HL-60 (cell line): ENCODE data around the gene SLC25A23.

ENCODE experiments used
- CTCF ChIP-seq: IDR thresholded peaks from one replicate; pipeline ENCODE4 v1.5.1; 2011; ENCODE audit warnings: low read length, control low read depth, inconsistent platforms; ENCODE audit not compliant: insufficient read depth
- GABPA ChIP-seq: IDR thresholded peaks from 2 replicates; pipeline ENCODE4 v1.6.1; 2012; ENCODE audit warnings: low read depth
- POLR2AphosphoS5 ChIP-seq: IDR thresholded peaks from 2 replicates; pipeline ENCODE4 v1.6.1; 2012; ENCODE audit warnings: low read depth
- SPI1 ChIP-seq: IDR thresholded peaks from 2 replicates; pipeline ENCODE4 v1.6.1; 2012; ENCODE audit warnings: low read depth, mild to moderate bottlenecking, borderline replicate concordance

GRCh38 chr19:6466526-6467248 is 7.1 kb upstream of the SLC25A23 start:
- no peak; the same call in 1 of the 2 replicates for TF ChIP-seq POLR2AphosphoS5
- TF ChIP-seq CTCF: no peak
- no peak for TF ChIP-seq SPI1
- no peak for TF ChIP-seq GABPA
